Measurements from ENCODE around the gene C6orf52. TPM values are rescaled to one million over a fixed set of nuclear protein-coding genes. Genes with fewer than 3 reads are reported as not detected.
A peak's percentile ranks its signal among the peaks of the same experiment; 100 is the strongest.

The C6orf52 gene
- total RNA-seq, 1 donor from 2014 or later: 8.2 TPM

GRCh38 chr6:10720265-10720959 lies 26.0 kb upstream of the C6orf52 start:
- no peaks in the 10 kb centered on the region for H3K27me3 Mint-ChIP-seq (ENCODE audit: low read depth)
- DNase-seq (ENCODE audit: low read depth, low spot score): no peak
- H3K4me1 Mint-ChIP-seq: peaks cover 34% of the 10 kb centered on the region
- TF ChIP-seq CTCF (conservative IDR thresholded peaks at IDR 0.05): no peak
- no peak overlapping the region for H3K4me3 Mint-ChIP-seq
- H3K36me3 Mint-ChIP-seq (ENCODE audit: low read depth): peaks cover 3% of the 10 kb centered on the region
- H3K9me3 Mint-ChIP-seq: peaks cover 2% of the 10 kb centered on the region
- H3K27ac Mint-ChIP-seq (ENCODE audit: unreplicated experiment): no peak overlapping the region

GRCh38 chr6:10719964-10720264 lies 25.5 kb upstream of the C6orf52 start:
- DNase-seq (ENCODE audit: low read depth, low spot score): no peak
- peaks cover 29% of the 10 kb centered on the region for H3K4me1 Mint-ChIP-seq
- no peaks in the 10 kb centered on the region for H3K27me3 Mint-ChIP-seq (ENCODE audit: low read depth)
- H3K27ac Mint-ChIP-seq (ENCODE audit: unreplicated experiment): no peak overlapping the region
- peaks cover 3% of the 10 kb centered on the region for H3K36me3 Mint-ChIP-seq (ENCODE audit: low read depth)
- no peak for TF ChIP-seq CTCF (conservative IDR thresholded peaks at IDR 0.05)
- H3K9me3 Mint-ChIP-seq: peaks cover 2% of the 10 kb centered on the region
- H3K4me3 Mint-ChIP-seq: no peak overlapping the region

GRCh38 chr6:10719296-10719963 lies 25.0 kb upstream of the C6orf52 start:
- no peaks in the 10 kb centered on the region for H3K27me3 Mint-ChIP-seq (ENCODE audit: low read depth)
- H3K9me3 Mint-ChIP-seq: peaks cover 2% of the 10 kb centered on the region
- peaks cover 3% of the 10 kb centered on the region for H3K36me3 Mint-ChIP-seq (ENCODE audit: low read depth)
- no peak for TF ChIP-seq CTCF (conservative IDR thresholded peaks at IDR 0.05)
- no peak overlapping the region for H3K4me3 Mint-ChIP-seq
- DNase-seq (ENCODE audit: low read depth, low spot score): no peak
- H3K4me1 Mint-ChIP-seq: peaks cover 25% of the 10 kb centered on the region
- H3K27ac Mint-ChIP-seq (ENCODE audit: unreplicated experiment): no peak overlapping the region

- H3K27me3 Mint-ChIP-seq (ENCODE audit: low read depth): no peaks in the 10 kb centered on the region
- peaks cover 3% of the 10 kb centered on the region for H3K36me3 Mint-ChIP-seq (ENCODE audit: low read depth)
- no peak overlapping the region for H3K4me3 Mint-ChIP-seq
- TF ChIP-seq CTCF (conservative IDR thresholded peaks at IDR 0.05): no peak
- no peaks in the 10 kb centered on the region for H3K4me1 Mint-ChIP-seq
- H3K9me3 Mint-ChIP-seq: no peaks in the 10 kb centered on the region
- H3K27ac Mint-ChIP-seq (ENCODE audit: unreplicated experiment): peak overlapping the region; percentile 76
- DNase-seq (ENCODE audit: low read depth, low spot score): no peak
These were observed 19.5 kb upstream of the C6orf52 start for GRCh38 chr6:10713962-10714361.

DNA sequence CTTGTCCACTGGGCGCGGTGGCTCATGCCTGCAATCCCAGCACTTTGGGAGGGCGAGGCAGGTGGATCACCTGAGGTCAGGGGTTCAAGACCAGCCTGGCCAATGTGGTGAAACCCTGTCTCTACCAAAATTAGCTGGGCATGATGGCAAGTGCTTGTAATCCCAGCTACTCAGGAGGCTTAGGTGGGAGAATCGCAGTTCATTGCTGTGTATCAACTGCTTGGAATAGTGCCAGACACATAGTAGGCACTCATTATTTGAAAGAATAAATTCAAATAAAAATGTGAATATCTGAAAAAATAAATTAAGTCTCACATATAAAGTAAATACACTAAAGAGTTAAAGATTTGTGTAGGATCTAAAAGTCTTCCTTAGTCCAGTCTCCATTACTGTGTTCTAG lies 2.2 kb upstream of the C6orf52 start:
- Mint-ChIP-seq H3K9me3 (no peaks in the 10 kb centered on the region), H3K4me3 (peak overlapping the region; percentile 82), H3K36me3 (ENCODE audit: low read depth) (peaks cover 6% of the 10 kb centered on the region), H3K4me1 (peaks cover 25% of the 10 kb centered on the region), H3K27ac (ENCODE audit: unreplicated experiment) (peak overlapping the region; percentile 78), H3K27me3 (ENCODE audit: low read depth) (no peaks in the 10 kb centered on the region)
- no peak for TF ChIP-seq CTCF (conservative IDR thresholded peaks at IDR 0.05)
- DNase-seq (ENCODE audit: low read depth, low spot score): no peak
